Gastrocnemius medialis (tissue), 4 donors: ENCODE data around the gene HOXD12.

ENCODE experiments used
- POLR2A ChIP-seq, 2 donors: fragments of 450-650 bp; IDR thresholded peaks; one replicate each; pipeline ENCODE4 v1.6.1; 2017; ENCODE audit warnings: antibody characterized with exemption in 2 of 2, mild to moderate bottlenecking in 2 of 2, moderate library complexity in 2 of 2
- TF ChIP-seq, protein P1 (sequence below), 5 experiments: fragments of 450-650 bp in 3 of 5; fragments of 200-600 bp in 2 of 5; sonication (generic) in 2 of 5; IDR thresholded peaks in 4 of 5; conservative IDR thresholded peaks in 1 of 5; 1 replicate in 4 of 5; 2 replicates in 1 of 5; pipeline ENCODE4 v1.5.1; 2016 to 2019; ENCODE audit warnings: antibody characterized with exemption in 5 of 5, mild to moderate bottlenecking in 3 of 5, moderate library complexity in 3 of 5

DNA sequence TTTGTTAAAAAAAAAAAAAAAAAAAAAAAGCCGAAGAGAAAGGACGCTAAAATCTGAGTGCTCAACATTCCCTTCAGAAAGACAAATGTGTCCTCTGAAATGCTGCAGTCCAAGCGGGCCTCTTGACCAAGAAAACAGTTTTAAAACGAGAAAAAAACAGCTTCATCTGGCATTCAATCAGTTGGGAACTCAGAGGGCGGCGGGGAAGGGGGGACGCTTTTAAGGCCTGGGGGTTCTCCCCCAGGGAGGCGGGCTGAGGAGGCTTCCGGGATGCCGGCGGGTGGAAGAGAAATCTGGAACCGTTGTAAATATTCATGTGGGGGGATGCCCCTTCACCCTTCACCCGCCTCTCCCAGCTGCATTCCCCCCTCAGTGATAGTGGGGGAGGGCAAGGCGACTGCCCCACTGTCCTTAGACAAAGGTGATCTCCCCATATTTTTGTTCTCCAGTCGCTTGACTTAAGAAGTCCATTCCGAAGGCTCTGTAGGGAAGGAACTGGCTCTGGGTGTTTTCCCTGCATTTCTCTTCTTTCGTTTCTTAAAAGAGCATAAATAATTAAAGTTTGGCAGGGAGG, 4.2 kb downstream of the HOXD12 start:
- TF ChIP-seq, protein P1, sequence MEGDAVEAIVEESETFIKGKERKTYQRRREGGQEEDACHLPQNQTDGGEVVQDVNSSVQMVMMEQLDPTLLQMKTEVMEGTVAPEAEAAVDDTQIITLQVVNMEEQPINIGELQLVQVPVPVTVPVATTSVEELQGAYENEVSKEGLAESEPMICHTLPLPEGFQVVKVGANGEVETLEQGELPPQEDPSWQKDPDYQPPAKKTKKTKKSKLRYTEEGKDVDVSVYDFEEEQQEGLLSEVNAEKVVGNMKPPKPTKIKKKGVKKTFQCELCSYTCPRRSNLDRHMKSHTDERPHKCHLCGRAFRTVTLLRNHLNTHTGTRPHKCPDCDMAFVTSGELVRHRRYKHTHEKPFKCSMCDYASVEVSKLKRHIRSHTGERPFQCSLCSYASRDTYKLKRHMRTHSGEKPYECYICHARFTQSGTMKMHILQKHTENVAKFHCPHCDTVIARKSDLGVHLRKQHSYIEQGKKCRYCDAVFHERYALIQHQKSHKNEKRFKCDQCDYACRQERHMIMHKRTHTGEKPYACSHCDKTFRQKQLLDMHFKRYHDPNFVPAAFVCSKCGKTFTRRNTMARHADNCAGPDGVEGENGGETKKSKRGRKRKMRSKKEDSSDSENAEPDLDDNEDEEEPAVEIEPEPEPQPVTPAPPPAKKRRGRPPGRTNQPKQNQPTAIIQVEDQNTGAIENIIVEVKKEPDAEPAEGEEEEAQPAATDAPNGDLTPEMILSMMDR (IDR thresholded peaks at IDR 0.05 in 4 of 5, conservative IDR thresholded peaks at IDR 0.05 in 1 of 5) = no peak
- TF ChIP-seq POLR2A (IDR thresholded peaks at IDR 0.05) = no peak
